ENCODE results near the gene CAMK2A. TPM values are rescaled to one million over a fixed set of nuclear protein-coding genes. Genes with fewer than 3 reads are reported as not detected.

Gene CAMK2A
- total and polyA plus RNA-seq, 2 donors: 0.09 to 0.39 TPM

GRCh38 chr5:150310246-150310645, 20.7 kb upstream of the CAMK2A start:
- Histone ChIP-seq H3K4me3 (ENCODE audit: low read length in 2 of 2) (no peak overlapping the region), H3K27ac (ENCODE audit: low read depth in 1 of 2, low read length in 1 of 2) (no peak overlapping the region), H3K36me3 (ENCODE audit: control insufficient read depth in 2 of 2, insufficient read depth in 2 of 2, low read length in 1 of 2) (no peaks in the 10 kb centered on the region), H3K4me1 (ENCODE audit: control insufficient read depth in 2 of 2, insufficient read depth in 2 of 2, low read length in 2 of 2) (no peaks in the 10 kb centered on the region), H3K27me3 (ENCODE audit: control insufficient read depth in 2 of 2, insufficient read depth in 1 of 2, low read length in 1 of 2) (peaks cover 0 to 4% of the 10 kb centered on the region in 2 donors), H3K9me3 (ENCODE audit: control insufficient read depth in 2 of 2, insufficient read depth in 1 of 2, low read length in 1 of 2) (no peaks in the 10 kb centered on the region)
- 95% methylated on average over 5 of the region's 5 CpGs for WGBS
- no peak for DNase-seq (ENCODE audit: low read depth in 6 of 9, low spot score in 9 of 9)

DNA sequence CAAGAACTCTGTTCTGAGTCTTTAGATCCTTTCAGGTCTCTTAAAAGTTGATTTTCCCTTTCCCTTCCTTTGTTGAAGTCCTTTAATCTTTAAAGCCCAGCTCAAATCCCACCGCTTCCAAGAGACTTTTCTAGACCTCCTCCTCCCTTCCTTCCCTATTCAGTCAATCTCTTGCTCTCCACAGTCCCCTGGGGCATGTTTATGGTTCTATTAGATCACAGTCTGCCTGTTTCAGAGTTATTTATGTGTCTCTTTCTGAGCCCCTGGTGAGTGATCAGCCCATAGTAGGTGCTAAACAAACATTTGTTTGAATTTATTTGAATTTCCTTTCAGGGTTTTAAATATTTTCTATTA, 20.3 kb upstream of the CAMK2A start:
- Histone ChIP-seq H3K4me1 (ENCODE audit: control insufficient read depth in 2 of 2, insufficient read depth in 2 of 2, low read length in 2 of 2) (no peaks in the 10 kb centered on the region), H3K9me3 (ENCODE audit: control insufficient read depth in 2 of 2, insufficient read depth in 1 of 2, low read length in 1 of 2) (no peaks in the 10 kb centered on the region), H3K36me3 (ENCODE audit: control insufficient read depth in 2 of 2, insufficient read depth in 2 of 2, low read length in 1 of 2) (no peaks in the 10 kb centered on the region), H3K27ac (ENCODE audit: low read depth in 1 of 2, low read length in 1 of 2) (no peak overlapping the region), H3K4me3 (ENCODE audit: low read length in 2 of 2) (no peak overlapping the region), H3K27me3 (ENCODE audit: control insufficient read depth in 2 of 2, insufficient read depth in 1 of 2, low read length in 1 of 2) (peaks cover 0 to 6% of the 10 kb centered on the region in 2 donors)
- WGBS: 92% methylated on average over 1 of the region's 1 CpG
- DNase-seq (ENCODE audit: low read depth in 6 of 9, low spot score in 9 of 9): no peak

- Histone ChIP-seq H3K4me3 (ENCODE audit: low read length in 2 of 2) (no peak overlapping the region), H3K27ac (ENCODE audit: low read depth in 1 of 2, low read length in 1 of 2) (no peak overlapping the region), H3K4me1 (ENCODE audit: control insufficient read depth in 2 of 2, insufficient read depth in 2 of 2, low read length in 2 of 2) (peaks cover 0 to 2% of the 10 kb centered on the region in 2 donors), H3K36me3 (ENCODE audit: control insufficient read depth in 2 of 2, insufficient read depth in 2 of 2, low read length in 1 of 2) (no peaks in the 10 kb centered on the region), H3K9me3 (ENCODE audit: control insufficient read depth in 2 of 2, insufficient read depth in 1 of 2, low read length in 1 of 2) (no peaks in the 10 kb centered on the region), H3K27me3 (ENCODE audit: control insufficient read depth in 2 of 2, insufficient read depth in 1 of 2, low read length in 1 of 2) (peaks cover 0 to 11% of the 10 kb centered on the region in 2 donors)
- no peak for DNase-seq (ENCODE audit: low read depth in 6 of 9, low spot score in 9 of 9)
- 85% methylated on average over 7 of the region's 7 CpGs for WGBS
Observed at GRCh38 chr5:150309101-150309885, 19.7 kb upstream of the CAMK2A start.

GRCh38 chr5:150307617-150308426, 18.2 kb upstream of the CAMK2A start:
- H3K27me3 ChIP-seq (ENCODE audit: control insufficient read depth in 2 of 2, insufficient read depth in 1 of 2, low read length in 1 of 2): peaks cover 8 to 26% of the 10 kb centered on the region in 2 donors
- H3K36me3 ChIP-seq (ENCODE audit: control insufficient read depth in 2 of 2, insufficient read depth in 2 of 2, low read length in 1 of 2): no peaks in the 10 kb centered on the region
- no peak for DNase-seq (ENCODE audit: low read depth in 6 of 9, low spot score in 9 of 9)
- WGBS: 93% methylated on average over 11 of the region's 11 CpGs
- peaks cover 0 to 6% of the 10 kb centered on the region in 2 donors for H3K4me1 ChIP-seq (ENCODE audit: control insufficient read depth in 2 of 2, insufficient read depth in 2 of 2, low read length in 2 of 2)
- H3K27ac ChIP-seq (ENCODE audit: low read depth in 1 of 2, low read length in 1 of 2): no peak overlapping the region
- no peak overlapping the region for H3K4me3 ChIP-seq (ENCODE audit: low read length in 2 of 2)
- H3K9me3 ChIP-seq (ENCODE audit: control insufficient read depth in 2 of 2, insufficient read depth in 1 of 2, low read length in 1 of 2): no peaks in the 10 kb centered on the region

DNA sequence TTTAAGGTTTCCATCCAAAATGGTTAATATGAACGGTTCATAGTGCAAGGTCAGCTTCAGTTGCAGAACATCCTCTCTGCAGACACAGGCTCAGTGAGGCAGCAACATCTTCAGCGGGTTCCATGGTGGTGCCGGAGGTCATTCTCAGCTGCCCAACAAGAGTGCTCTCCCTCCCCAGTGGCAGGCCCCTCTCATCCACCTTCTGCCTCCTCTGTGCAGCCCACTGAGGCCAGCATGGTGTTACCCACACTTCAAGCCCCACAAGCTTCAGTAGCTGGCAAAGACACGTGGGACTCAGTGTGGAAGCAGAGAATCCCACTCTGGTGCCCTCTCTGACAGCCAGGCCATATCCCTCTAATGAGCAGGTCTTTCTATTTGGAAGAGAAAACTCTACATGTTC, 17.2 kb upstream of the CAMK2A start:
- Histone ChIP-seq H3K4me1 (ENCODE audit: control insufficient read depth in 2 of 2, insufficient read depth in 2 of 2, low read length in 2 of 2) (peaks cover 0 to 6% of the 10 kb centered on the region in 2 donors), H3K27me3 (ENCODE audit: control insufficient read depth in 2 of 2, insufficient read depth in 1 of 2, low read length in 1 of 2) (peaks cover 18 to 36% of the 10 kb centered on the region in 2 donors), H3K4me3 (ENCODE audit: low read length in 2 of 2) (no peak overlapping the region), H3K36me3 (ENCODE audit: control insufficient read depth in 2 of 2, insufficient read depth in 2 of 2, low read length in 1 of 2) (no peaks in the 10 kb centered on the region), H3K9me3 (ENCODE audit: control insufficient read depth in 2 of 2, insufficient read depth in 1 of 2, low read length in 1 of 2) (no peaks in the 10 kb centered on the region), H3K27ac (ENCODE audit: low read depth in 1 of 2, low read length in 1 of 2) (no peak overlapping the region)
- 97% methylated on average over 4 of the region's 4 CpGs for WGBS
- no peak for DNase-seq (ENCODE audit: low read depth in 6 of 9, low spot score in 9 of 9)

DNA sequence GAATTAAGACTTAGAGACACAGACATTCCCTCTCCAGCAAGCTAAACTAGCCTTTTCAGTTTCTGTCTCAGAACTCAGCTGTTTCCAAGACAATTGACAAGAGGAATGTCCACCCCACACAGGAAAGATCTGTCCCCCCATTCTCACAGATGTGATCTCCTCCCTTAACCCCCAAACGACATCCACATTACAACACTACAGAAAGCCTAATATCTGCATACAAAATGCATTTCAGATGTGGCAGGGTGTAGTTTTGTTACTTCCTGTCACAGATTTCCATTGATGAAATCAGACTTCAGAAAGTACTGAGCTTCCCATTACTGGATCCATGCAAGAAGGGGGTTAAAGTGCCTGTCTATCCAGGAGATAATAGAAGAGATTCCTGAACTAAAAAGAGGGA, 16.0 kb upstream of the CAMK2A start:
- Histone ChIP-seq H3K4me1 (ENCODE audit: control insufficient read depth in 2 of 2, insufficient read depth in 2 of 2, low read length in 2 of 2) (peaks cover 0 to 11% of the 10 kb centered on the region in 2 donors), H3K36me3 (ENCODE audit: control insufficient read depth in 2 of 2, insufficient read depth in 2 of 2, low read length in 1 of 2) (no peaks in the 10 kb centered on the region), H3K27me3 (ENCODE audit: control insufficient read depth in 2 of 2, insufficient read depth in 1 of 2, low read length in 1 of 2) (peaks cover 20 to 48% of the 10 kb centered on the region in 2 donors), H3K9me3 (ENCODE audit: control insufficient read depth in 2 of 2, insufficient read depth in 1 of 2, low read length in 1 of 2) (no peaks in the 10 kb centered on the region), H3K27ac (ENCODE audit: low read depth in 1 of 2, low read length in 1 of 2) (no peak overlapping the region), H3K4me3 (ENCODE audit: low read length in 2 of 2) (no peak overlapping the region)
- WGBS: 29% methylated on average over 1 of the region's 1 CpG
- no peak for DNase-seq (ENCODE audit: low read depth in 6 of 9, low spot score in 9 of 9)

DNA sequence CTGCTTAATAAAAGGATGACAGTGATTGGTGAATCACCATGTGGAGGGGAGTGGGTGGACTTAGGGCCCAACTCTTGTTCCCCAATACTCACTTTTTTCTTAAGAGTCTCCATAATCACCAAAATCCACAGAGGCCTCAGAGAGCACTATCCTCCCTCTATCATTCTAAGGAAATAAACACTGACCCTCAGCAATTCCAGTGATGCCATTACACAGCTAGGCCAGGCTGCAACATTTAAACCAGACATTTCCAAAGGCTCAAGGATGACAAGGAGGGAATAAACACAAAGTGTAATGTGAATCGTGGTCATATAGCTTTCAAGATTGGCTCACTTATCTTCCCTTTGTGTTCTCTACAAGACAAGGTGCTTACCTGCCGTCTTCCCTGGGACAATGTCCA, 15.5 kb upstream of the CAMK2A start:
- H3K27me3 ChIP-seq (ENCODE audit: control insufficient read depth in 2 of 2, insufficient read depth in 1 of 2, low read length in 1 of 2): peaks cover 20 to 53% of the 10 kb centered on the region in 2 donors
- H3K9me3 ChIP-seq (ENCODE audit: control insufficient read depth in 2 of 2, insufficient read depth in 1 of 2, low read length in 1 of 2): no peaks in the 10 kb centered on the region
- H3K4me3 ChIP-seq (ENCODE audit: low read length in 2 of 2): no peak overlapping the region
- H3K36me3 ChIP-seq (ENCODE audit: control insufficient read depth in 2 of 2, insufficient read depth in 2 of 2, low read length in 1 of 2): no peaks in the 10 kb centered on the region
- no peak overlapping the region for H3K27ac ChIP-seq (ENCODE audit: low read depth in 1 of 2, low read length in 1 of 2)
- WGBS: 92% methylated on average over 2 of the region's 2 CpGs
- peaks cover 0 to 11% of the 10 kb centered on the region in 2 donors for H3K4me1 ChIP-seq (ENCODE audit: control insufficient read depth in 2 of 2, insufficient read depth in 2 of 2, low read length in 2 of 2)
- no peak for DNase-seq (ENCODE audit: low read depth in 6 of 9, low spot score in 9 of 9)

- Histone ChIP-seq H3K27me3 (ENCODE audit: control insufficient read depth in 2 of 2, insufficient read depth in 1 of 2, low read length in 1 of 2) (peaks cover 20 to 55% of the 10 kb centered on the region in 2 donors), H3K9me3 (ENCODE audit: control insufficient read depth in 2 of 2, insufficient read depth in 1 of 2, low read length in 1 of 2) (no peaks in the 10 kb centered on the region), H3K4me3 (ENCODE audit: low read length in 2 of 2) (no peak overlapping the region), H3K36me3 (ENCODE audit: control insufficient read depth in 2 of 2, insufficient read depth in 2 of 2, low read length in 1 of 2) (no peaks in the 10 kb centered on the region), H3K4me1 (ENCODE audit: control insufficient read depth in 2 of 2, insufficient read depth in 2 of 2, low read length in 2 of 2) (peaks cover 0 to 11% of the 10 kb centered on the region in 2 donors), H3K27ac (ENCODE audit: low read depth in 1 of 2, low read length in 1 of 2) (peak overlapping the region in 1 of 2 donors; percentile 12)
- DNase-seq (ENCODE audit: low read depth in 6 of 9, low spot score in 9 of 9): no peak
- 90% methylated on average over 4 of the region's 4 CpGs for WGBS
Observed at GRCh38 chr5:150304481-150305081, 15.0 kb upstream of the CAMK2A start.
